SHP77 (cell line): ENCODE results near the gene CABLES2.
"Not testable (repeated sequence)": the region's sequence is repeated elsewhere in the genome, so short reads cannot be mapped to it uniquely, and the experiment has no call there.

ENCODE experiments used
- DNase-seq, 2 experiments: peaks; one replicate each; lab custom pipeline; 2025; lab: John Stamatoyannopoulos, UW

The CABLES2 gene

DNA sequence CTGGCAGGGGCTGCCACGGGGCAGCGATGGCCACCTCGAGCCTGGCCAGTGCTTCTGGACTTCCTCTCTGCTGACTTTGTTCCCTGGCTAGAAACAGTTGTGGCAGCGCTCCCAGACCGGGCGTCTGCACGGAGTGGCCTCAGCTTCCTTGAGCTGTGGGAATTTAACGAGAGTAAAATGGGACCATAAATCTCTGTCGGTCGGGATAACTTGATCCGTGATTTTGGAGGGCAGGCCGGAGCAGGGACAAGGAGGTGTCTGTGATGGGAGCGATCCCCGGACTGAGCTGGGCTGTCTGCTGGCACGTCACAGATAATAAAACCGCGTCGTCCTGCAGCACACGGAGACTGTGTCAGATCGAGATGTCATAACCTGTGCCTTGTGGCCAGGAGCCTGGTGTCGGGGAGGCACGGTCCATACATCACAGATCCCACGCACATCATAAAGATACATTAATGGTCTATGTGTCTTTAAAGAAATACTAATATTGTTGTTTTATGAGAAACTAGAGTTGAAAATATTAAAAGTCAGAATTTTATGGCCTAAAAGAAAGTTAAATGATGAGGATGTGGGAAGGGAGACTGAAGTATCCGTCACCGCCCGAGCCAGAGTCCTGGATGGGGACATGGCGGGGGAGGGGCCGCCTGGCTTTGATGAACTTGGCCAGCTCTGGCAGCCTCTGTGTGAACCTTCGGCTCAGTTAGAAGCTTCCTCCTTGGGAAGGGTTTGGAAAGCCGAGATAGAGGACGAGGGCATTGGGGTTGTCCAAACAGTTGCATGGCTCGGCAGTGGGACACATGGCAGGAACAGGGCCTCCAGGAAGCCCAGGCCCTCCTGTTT is 26.8 kb upstream of the CABLES2 start:
- DNase-seq = no peak

DNA sequence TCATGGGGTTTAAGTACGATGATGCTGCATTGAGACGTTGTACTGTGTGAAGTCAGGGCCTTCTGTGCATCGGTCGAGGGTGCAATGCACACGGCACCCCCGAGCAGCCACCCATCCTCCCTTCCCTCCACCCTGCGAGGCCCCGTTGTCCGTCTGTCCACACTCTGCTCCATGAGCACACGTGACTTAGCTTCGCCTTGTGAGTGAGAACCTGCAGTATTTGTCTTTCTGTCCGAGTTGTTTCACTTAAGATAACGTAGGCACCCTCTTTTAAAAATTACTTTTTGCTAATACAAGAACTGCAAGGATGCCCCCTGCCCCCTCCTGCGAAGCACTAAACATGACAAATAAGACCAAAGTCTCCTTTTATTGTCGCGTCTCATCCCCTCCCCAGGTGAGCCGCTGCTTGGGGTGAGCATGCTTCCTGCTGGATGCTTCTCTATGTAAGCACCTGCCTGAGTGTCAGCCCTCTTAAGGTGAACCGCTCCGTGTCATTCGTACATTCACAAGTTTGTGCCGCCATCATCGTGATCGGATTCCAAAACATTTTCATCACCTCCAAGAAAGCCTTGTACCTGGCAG is 23.9 kb upstream of the CABLES2 start:
- no peak for DNase-seq

DNA sequence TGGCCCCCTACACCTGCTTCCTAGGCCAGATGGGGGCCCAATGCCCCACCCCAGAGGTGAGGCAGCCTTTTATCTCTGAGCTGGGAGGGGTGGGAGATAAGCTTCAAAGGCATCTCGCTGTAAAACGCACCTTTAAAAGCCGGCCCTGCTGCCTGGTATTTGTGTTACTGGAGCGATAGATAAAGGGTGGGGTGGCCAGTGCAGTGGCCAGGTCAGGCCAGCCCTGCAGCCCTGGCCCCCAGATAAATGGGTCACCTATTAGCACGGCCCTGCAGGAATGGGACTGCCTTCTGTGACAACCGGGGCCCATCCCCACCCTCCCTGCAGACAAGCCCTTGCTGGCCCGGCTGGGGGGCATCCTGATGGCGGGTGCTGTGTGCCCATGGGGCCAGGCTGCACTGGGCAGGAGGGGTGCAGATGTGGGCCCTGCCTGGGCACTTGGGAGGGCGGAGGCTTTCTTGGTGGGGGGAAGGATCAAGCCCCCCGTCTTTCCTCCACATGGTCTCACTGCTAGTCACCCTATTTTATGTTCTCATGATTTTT is 23.3 kb upstream of the CABLES2 start:
- no peak for DNase-seq

DNA sequence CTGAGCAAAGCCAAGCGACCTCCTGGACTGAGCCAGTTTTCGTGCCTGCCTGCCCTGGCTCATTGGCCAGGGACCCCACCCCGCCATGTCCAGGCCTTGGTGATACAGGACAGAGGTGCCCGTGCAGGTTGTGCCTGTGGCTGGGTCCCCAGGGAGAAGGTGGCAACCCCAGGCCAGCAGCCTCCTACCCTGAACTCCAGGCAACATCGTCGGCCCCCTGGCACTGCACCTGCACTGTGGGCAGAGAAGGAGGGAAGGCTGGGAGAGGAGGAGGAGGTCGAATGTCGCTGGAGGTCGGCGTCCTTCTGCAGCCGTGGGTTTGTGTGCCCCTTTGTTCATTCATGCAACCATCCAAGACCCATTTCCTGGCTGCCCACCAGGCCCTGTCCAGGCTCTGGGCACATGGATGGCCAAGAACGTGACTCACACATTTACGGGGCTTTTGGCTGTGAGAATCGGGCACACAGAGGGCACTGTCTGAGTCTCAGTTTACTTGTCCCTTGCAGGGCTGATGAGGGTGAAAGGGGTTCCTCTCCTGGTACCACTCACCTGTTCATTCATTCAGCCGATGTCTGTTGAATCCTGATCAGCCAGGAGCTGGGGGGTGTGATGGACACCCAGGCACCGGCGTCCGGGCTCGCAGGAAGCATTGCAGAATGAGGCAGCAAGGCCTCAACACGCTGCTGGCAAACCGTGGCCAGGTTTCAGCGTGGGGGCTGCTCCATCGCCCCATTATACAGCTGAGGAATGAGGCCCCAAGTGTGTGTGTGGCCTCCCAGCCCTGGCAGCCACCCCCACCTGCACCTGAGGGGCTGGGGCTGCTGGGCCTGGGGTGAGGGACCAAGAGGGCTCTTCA is 22.6 kb upstream of the CABLES2 start:
- DNase-seq = no peak

DNA sequence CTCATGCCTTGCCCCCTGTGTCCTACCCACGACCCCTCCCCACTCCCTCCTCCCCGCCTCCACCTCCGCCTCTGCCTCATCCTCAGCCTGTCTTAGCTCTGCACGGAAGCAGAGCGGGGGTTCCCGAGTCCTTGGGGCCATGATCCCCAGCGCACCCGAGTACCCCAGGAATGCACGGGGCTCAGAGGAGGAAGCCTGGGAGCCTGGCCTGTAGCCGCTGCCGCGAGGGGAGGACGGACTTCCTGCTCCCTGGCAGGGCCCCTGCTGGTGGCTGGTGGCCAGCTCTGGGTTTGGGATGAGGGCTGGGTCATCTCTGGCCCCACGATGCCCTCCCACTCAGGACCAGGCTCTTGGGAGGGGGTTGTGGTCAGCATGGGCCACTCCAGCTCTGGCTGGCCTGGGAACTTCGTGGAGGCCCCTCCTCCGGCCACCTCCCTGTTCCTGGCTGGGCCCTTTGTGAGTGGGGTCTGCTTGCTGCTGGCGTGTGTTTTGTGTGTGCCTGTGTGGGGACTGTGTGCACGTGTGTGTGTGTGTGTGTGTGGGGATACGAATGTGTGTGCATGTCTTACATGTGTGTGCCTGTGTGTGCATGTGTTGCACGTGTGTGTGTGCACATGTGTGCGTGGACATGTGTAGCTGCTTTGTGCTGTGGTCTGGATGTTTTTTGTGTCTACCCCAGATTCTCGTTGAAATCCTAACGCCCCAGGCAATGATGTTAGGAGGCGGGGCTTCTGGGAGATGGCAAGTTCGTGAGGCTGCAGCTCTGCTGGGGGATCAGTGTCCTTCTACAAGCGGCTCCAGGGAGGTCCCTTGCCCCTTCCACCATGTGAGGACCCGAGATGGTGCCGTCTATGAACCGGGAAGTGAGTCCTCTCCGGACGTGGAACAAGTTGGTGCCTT is 21.6 kb upstream of the CABLES2 start:
- DNase-seq = no peak

DNA sequence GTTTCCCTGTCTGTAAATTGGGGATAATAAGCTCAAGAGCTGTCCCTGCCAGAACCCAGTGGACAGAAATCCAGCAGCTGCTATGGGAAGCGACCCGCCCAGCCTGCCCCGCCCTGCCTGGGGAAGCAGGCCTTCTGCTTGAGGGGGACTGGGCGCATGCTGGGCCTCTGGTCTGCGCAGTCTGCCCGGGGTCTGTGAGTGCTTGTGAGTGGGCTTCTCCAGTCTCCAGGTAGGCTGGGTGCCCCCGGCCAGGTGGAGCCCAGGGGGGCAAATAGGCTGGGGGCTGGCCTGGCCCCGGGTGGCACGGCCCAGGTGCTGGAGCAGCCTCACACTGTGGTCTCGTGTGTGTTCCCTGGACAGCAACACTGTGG is 20.9 kb upstream of the CABLES2 start:
- DNase-seq = no peak

DNA sequence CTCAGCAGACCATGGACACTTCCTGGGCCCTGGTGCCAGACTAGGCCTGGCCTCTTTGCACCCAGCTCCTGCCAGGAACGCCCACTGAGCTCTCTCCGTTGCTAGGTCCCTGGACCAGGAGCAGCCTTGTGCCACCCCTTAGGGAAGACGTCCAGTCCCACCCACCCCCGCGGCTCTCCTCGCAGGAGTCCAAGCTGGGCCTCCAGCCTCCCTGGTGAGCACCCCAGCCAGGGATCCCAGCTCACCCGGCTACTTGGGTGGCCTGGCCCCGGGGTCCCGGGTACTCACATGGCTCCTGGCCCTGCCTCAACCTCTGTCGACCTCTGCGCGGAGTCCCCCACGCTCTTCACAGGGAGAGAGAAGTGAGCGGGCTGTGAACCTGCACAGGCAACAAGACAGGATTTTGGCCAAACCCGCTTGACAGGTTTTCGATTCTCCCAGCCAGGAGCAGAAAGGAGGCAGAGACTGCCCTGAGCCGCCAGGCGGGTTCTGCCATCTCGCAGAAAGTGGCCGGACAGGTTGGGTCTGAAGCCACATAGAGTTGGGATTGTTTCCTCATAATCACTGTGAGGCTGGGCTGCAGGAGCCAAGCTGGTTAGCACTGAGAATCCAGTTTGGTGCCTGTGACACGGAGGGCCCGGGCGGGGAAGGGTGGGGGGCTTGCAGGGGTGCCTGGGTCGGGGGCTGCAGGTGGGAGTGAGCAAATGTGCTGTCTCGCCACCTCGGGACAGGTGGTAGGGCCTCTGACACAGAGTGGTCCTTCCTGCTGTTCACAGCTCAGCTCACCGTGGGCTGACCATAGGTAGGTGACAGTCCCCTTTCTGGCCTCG is 20.3 kb upstream of the CABLES2 start, which contains the start of gene RBBP8NL:
TSS of gene RBBP8NL (minus strand) at position 368 of the 830 bp plus-strand sequence. CDS start 7,892 bp downstream, outside the sequence.
- no peak for DNase-seq

DNA sequence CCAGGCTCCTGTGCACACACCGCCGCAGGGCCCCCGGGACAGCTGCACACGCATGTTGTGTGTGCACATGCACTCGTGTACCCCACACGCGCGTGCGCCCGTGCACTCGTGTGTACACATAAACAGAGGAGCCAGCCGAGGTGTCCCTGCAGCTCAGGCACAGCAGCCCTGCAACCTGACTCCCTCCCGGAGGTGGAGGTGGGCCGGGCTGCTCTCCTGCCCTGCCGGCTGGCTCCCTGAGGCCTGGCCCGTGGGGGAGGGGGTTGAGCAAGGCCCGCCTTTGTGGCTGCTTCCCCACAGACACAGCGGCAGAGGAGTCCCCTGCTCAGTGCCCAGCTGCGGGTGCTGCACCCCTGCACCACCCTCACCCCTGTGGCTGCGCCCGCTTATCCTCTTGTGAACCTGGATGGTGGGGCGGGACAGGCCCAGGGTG is 19.6 kb upstream of the CABLES2 start:
- DNase-seq = no peak

DNA sequence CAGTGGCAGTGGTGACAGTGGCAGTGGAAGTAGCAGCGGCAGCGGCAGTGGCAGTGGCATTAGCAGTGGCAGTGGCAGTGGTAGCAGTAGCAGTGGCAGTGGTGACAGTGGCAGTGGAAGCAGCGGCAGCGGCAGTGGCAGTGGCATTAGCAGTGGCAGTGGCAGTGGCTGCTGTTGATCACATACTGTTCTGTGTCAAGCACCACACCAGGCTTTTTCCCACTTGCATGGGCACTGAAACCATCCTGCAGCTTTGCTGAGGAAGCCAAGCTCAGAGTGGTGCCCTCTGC is 18.9 kb upstream of the CABLES2 start:
- DNase-seq = not testable (repeated sequence)

DNA sequence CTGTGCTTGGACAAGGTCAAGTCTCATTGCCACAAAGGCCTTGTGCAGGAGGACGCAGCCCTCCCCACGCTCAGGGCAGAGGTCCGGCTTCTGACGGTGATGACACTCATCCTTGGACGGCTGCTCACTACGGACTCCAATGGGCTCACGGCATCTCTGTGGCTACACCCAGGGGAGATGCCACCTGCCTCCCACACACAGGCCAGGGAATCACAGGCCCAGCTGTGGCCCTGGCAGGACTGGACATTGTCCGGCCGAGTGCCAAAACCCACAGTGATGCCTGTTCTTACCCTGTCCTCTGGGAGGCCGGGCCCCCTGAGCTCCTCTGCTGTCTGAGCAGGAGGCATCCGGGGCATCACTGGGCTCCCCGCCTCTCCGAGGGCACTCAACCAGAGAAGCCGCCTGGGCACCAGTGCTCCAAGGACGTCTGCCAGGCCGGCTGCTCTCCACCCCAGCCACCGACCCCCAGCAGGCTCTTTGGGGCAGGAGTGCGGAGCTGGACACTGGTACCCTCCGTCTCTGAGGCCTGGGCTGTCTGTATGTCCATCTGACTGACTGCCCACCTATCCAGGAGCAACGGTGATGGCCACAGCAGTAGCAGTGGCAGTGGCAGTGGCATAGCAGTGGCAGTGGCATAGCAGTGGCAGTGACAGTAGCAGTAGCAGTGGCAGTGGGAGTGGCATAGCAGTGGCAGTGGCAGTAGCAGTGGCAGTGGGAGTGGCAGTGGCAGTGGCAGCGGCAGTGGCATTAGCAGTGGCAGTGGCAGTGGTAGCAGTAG is 18.4 kb upstream of the CABLES2 start:
- no peak for DNase-seq

DNA sequence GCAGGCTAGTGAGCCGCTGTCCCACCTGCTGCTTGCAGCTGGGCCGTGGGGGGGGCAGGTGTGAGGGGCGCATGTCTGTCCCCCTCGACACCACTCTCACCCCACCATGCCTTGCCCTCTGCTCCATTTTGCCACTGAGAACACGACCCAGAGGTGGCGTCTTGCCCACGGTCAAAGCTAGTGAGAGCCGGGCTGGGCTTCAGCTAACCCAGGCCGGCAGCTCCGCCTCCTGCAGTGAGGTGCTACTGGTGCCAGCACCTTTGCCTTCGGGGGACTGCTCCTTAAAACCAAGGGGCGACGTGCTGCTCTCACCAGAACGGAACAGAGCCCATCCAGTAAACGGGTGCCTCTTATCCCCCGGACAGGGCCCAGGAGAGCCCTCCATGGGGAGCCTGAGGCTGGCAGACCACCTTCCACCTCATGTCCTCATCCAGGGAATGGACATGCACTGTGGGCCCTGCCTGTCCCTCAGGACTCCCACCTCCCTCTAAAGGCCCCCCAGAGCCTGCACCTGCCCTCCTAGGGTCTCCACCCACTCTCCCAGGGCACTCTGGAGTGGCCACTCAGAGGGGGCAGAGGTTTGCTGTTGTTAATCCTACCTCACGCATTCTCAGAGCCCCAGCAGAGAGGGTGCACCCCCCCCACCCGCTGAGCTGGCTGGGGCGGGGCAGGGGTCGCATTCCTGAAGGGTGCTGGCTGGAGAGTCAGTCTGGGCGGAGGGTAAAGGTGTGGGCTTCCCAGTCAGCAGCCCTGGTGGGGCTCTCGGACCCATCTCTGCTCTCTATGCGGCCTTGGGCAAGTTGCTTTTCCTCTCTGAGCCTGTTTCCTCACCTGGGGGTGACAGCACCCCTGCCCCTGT is 17.4 kb upstream of the CABLES2 start:
- DNase-seq = no peak

DNA sequence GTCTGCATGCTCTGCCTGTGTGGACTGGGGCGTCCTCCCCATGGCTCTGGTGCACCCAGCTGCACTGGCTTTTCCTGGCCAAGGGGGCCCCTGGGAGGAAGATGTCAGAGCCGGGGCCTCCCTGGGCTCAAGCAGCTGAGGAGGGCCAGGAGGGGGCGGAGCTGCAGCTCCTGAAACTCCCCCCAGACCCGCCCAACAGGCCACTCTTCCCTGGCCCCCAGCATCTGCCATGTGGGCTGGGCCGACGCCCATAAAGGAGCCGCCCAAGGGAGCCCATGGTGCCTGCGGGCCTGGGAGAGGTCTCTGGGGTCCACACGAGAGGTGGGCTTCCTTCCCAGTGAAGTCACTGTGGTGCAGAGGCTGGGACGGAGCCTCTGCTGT is 16.2 kb upstream of the CABLES2 start:
- DNase-seq = no peak

DNA sequence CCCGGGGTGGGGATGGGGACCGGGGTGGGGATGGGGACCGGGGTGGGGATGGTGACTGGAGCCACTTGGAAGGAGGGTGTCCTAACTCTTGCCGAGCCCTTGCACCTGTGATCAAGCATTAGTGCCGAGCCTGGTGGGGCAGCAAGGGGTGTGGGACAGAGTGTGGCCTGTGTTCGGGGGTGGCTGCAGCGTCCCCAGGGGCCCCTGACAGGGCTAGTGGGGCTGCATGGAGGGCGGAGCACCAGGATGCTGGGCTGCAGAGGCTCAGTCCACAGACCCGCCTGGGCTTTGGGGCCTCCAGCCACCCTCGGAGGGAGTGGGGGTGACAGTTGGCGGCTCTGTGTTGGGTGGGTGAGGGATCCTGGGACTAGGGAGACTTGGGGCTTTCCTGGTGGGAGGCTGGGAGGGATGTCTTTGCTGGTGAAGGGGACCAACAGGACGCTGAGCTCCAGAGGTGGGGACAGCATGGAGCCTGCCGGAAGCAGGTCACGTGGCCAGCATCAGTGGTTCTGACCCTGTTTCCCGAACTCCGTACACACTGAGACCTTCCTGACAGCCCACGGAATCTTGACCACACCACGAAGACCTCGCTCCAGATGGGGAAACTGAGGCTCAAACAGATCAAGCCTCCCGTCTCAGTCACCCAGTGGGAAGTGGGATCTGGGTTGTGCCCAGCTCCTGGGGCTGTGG is 15.7 kb upstream of the CABLES2 start:
- no peak for DNase-seq

DNA sequence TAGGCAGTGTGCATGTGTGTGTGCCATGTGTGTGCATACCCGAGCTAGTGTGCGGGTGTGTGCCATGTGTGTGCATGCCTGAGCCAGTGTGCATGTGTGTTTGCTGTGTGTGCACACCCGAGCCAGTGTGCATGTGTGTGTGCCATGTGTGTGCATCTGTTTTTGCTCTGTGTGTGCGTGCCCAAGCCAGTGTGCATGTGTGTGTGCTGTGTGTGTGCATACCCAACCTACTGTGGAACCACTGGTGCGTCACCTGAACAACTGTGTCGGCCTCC is 14.6 kb upstream of the CABLES2 start:
- DNase-seq = no peak

DNA sequence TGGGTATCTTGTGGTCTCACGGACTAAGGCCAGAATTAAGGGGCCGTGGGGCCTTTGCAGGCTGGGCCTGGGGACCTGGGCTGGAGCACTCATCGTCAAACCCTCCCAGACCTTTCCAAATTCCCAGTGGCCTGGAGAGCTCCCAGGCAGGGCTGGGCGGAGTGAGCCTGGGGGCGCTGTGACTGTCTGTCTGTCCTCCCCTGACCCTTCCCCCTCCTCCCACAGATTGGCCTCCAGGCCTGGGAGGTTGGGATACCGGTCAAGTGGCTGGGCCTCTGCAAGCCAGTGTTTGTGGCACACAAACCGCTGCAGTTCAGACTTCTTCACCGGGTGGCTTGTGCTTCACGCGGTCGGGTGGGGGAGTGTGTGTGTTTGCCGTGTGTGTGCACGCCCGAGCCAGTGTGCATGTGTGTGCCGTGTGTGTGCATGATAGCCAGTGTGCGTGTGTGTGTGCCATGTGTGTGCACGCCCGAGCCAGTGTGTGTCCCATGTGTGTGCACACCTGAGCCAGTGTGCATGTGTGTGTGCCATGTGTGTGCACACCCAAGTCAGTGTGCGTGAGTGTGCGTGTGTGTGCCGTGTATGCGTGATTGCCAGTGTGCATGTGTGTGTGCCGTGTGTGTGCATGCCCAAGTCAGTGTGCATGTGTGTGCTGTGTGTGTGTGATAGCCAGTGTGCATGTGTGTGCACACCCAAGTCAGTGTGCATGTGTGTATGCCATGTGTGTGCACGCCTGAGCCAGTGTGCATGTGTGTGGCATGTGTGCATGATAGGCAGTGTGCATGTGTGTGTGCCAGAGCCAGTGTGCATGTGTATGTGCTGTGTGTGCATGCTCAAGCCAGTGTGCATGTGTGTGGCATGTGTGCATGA is 14.0 kb upstream of the CABLES2 start:
- DNase-seq = no peak

DNA sequence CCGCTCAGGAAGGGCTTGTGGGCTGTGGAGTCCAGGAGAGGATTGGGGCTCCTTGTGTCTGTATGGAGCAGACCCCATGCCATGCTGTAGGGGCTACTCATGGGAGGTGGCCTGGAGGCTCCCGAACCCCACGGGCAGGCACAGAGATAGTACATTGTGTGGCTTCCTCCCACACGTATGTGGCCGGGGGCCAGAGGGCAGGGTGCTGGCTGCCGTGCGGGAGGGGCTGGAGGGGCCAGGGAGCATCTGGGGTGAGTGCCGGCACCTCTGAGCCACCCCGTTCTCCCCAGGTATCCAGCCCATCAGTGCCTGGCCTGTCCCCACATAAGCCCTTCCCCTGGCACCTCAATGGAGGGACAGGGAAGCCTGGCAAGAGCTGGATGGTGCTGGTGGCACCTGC is 12.7 kb upstream of the CABLES2 start:
- DNase-seq = no peak

DNA sequence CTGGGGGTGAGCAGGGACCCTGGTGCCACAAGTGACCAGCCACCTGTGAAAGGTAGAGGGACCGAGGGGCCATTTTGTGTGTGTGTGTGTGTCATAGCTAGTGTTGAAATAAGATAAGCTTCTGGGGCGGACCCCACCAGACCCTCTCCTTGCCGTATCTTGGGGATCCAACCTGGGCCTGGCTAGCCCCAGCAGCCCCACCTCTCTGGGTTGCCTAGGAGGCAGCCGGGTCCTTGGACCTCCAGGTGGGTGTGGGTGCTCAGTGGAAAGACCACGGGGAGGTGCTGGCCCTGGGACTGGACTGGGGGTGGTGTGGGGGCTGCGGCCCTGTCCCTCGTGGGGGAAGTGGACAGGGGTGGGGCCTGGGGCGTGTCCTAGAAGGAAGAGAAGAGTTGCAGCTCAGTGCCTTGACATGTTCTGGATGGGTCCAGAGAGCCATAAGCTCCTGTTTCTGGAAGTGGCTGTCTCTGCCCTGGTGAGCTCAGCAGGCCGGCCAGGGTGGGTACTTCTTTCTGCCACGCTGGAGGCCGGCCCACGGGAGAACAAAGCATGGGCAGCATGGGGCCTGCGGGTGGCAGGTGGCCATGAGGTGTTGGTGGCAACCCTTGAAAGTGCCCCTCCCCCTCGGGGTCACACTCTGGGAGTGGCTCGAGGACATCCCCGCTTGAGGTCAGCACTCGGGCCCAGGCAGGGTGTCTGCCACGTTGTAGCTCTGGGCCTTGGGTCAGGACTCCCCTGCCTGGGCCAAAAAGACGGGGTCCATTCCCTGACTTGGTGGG is 11.8 kb upstream of the CABLES2 start:
- DNase-seq = no peak
